HG03066 (cell line): ENCODE data around the gene PHACTR1.

Experiments
- ATAC-seq: cut with Tn5 transposase; IDR thresholded peaks from one replicate; pipeline ENCODE4 v1.9.1; 2021; ENCODE audit warnings: low read depth; ENCODE audit not compliant: unreplicated experiment

PHACTR1 gene

DNA sequence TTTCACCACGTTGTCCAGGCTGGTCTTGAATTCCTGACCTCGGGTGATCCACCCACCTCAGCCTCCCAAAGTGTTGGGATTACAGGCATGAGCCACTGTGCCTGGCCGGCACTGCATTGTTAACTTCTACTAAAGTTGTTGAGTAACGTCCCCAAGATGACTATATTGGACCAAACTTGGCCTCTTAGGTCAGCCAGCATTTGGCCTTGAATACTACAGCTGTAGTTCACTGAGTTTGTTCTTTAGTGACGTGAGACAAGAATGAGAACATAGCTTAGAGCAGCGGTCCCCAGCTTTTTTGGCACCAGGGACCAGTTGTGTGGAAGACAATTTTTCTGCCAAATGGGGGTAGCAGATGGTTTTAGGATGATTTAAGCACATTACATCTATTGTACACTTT, 374.6 kb downstream of the PHACTR1 start:
- ATAC-seq: no peak

DNA sequence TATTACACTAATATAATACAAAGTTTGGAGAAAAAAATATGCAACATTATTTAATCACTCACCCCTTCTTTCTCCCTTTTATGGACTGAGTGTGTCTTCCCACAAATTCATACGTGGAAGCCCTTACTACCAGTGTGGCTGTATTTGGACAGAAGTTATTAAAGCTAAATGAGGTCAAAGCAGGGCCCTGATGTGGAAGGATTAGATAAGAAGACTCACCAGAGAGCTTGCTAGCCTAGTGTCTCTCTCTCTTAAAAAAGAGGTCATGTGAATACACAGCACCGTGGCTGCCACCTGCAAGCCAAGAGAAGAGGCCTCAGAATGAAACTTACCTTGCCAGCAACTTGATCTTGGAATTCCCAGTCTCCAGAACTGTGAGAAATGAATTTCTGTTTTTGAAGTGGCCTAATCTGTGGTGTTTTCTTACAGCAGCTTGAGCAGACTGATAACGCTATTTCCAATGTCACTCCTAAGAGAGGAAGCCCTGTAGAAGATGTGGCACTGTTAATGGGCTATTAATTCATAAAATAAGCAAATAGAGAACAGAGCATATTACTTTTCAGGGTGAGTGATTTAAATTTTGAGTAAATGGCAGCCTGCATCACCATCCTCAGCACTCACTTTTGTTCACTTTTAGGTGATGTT, 378.3 kb downstream of the PHACTR1 start:
- no peak for ATAC-seq

GRCh38 chr6:13096084-13096483, 379.5 kb downstream of the PHACTR1 start:
- ATAC-seq: no peak

DNA sequence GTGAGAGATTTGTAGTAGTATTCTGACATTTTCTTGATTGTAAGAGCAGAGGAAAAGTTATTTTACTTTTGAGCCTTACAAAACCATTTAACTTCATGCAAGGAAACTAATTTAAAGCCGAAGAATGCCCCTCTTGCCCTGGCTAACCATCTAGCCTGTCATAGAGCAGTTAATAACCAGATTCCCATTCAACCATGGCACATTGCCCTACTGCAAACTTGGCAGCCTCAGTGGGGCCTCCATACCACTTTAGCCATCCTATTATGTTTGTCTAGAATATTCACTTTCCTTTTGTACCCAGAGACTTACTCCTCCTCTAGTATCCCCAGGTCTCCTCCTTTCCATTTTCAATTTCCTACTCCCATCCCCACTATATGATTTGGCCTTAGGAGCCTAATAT, 380.9 kb downstream of the PHACTR1 start:
- ATAC-seq: no peak

DNA sequence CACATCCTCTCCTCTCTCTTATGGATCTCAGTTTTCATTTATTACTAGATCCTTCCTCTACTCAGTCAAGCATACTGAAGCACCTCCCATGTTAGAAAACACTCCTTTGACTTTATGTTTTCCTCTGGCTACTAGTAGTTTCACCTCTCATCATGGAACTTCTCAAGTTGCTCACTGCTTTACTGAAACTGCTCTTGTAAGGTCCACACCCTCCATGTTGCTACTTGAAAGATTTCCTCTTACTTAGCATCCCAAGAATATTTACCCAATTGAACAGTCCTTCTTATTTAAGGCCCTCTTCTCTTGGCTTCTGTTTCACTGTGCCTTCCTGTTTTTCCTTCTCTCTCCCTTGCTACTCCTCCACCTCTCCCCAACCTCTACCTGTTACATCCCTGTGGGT, 381.4 kb downstream of the PHACTR1 start:
- no peak for ATAC-seq

GRCh38 chr6:13098793-13099570, 382.4 kb downstream of the PHACTR1 start:
- no peak for ATAC-seq

DNA sequence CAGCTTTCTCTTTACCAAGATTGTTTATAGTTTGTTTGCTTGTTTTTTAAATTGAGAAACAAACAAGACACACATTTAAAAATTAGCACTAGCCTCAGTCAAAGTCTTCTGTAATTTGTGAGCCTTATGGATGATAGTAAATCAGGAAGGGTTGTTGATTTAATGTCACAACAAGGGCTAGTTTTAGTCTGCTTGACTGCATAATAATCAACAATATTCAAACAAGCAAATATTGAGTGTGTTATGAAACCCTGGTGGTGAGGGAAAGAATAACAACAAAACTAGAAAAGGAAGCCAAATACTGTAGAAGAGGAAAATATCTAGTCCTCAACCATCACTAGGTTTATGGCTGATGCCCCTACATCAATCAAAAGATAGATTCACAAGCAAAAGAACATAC, 383.2 kb downstream of the PHACTR1 start:
- ATAC-seq: no peak

- no peak for ATAC-seq
Measured at GRCh38 chr6:13101409-13101808, 384.8 kb downstream of the PHACTR1 start.

- ATAC-seq: no peak
Measured at GRCh38 chr6:13101985-13102384, 385.4 kb downstream of the PHACTR1 start.

DNA sequence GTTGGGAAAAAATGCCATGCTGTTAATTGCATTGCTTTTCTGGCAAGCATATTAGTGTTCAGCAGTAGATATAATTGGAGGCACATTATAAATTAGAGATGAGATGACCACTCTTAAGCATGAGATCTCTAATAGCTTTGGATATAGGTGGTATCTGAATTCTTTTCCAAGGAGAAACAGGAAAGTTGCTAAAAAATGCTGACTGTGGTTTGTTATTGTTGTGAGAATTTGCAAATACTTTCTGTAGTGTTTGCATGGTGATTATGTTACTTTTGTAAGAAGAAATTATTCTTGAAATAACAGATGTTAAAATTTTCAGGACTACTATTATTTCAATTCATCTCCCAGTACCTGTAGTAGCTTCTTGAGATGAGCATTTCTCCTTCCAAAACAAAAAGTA, 386.6 kb downstream of the PHACTR1 start:
- ATAC-seq: no peak

DNA sequence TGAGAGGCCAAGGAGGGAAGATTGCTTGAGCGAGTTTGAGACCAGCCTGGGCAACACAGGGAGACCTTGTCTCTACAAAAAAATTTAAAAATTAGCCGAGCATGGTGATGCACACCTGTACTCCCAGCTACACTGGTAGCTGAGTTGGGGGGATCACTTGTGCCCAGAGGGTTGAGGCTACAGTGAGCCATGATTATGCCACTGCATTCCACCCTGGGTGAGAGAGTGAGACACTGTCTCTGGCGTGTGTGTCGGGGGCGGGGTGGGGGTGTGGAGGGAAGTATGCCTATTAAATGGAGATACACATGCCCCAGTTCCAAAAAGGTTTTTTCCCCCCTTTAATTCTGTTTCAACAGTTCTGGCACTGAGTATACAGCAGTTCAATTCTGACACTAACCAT, 388.6 kb downstream of the PHACTR1 start:
- ATAC-seq: no peak

DNA sequence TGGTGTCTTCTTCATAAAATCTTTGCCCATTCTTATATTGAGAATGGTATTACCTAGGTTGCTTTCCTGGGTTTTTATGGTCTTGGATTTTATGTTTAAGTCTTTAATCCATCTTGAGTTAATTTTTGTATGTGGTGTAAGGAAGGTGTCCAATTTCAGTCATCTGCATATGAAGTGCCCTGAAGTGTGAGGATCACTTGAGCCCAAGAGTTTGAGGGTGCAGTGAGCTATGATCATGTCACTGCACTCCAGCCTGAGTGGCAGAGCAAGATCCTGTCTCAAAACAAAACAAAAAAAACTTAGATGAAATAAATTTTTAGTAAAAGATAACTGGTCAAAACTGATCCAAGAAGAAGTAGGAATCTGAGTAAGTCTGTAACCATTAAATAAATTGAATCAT, 396.4 kb downstream of the PHACTR1 start:
- no peak for ATAC-seq

DNA sequence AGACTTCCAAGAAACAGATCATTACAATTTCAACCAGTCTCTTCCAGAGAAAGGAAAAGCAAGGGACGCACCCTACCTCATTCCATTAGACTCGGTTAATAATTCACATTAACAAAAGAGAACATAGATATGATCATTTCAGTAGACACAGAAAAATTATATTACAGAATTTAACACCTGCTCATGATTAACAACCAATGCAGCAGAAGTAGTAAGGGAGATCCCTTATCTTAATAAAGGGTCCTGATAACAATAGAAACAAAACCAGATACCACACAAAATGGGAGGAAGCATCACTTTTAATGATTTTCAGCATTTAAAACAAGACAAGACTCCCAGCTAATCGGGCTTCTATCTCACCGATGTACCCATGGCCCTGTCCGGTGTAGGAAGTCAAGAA, 396.8 kb downstream of the PHACTR1 start:
- ATAC-seq: no peak

DNA sequence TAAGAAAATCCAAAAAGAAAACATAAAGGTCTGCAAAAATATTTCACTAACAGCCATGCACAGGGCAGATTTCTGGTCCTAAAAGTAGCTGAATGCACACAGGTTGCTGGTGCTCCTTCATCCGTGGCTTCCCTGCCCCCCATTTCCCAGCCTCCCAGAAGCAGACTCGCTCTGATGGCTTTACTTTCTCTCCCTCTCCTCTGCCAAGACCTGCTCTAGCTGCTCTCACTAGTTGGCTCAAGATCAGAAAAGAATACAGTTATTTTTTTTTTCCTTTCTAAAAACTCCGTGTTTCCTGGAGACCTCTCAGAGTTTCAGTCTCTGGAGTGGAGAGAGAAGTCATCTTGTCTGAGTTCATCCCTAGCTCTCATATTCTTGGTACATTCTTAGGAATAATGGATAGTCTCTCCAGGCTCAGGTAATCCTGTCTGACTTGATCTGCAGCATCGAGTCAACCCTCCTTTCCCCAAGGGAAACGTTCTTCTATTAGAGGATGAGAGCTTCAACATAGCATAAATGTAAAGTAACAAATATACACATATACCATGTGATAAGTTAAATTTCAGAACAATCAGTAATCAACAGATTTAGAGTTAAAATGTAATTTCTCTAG, 397.5 kb downstream of the PHACTR1 start:
- ATAC-seq: no peak

- ATAC-seq: no peak
Measured at GRCh38 chr6:13116155-13116554, 399.6 kb downstream of the PHACTR1 start.

- ATAC-seq: no peak
Measured at GRCh38 chr6:13117570-13117969, 401.0 kb downstream of the PHACTR1 start.

- no peak for ATAC-seq
Measured at GRCh38 chr6:13119549-13119948, 403.0 kb downstream of the PHACTR1 start.

GRCh38 chr6:13120483-13121482, 404.2 kb downstream of the PHACTR1 start:
- no peak for ATAC-seq

GRCh38 chr6:13124131-13124530, 407.6 kb downstream of the PHACTR1 start:
- ATAC-seq: no peak

DNA sequence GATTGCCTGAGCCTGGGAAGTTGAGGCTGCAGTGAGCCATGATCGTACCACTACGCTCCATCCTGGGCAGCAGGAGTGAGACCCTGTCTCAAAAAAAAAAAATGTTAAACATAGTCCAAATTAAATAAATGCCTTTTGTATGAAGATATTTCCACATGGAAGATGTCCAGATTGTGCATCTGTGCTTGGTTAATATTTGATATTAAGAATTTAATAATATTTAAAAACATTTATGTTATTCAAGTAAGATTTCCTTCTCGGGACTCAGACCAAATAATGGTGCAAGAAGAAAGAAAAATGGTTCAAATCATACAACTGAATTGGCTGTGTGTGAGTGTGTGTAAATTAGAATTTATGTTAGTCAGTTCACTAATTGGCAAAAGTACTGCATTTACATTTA, 409.3 kb downstream of the PHACTR1 start:
- ATAC-seq: no peak
